A549 (cell line): ENCODE results near the gene CLECL1. TPM values are rescaled to one million over a fixed set of nuclear protein-coding genes. Genes with fewer than 3 reads are reported as not detected.

Experiments
- ATAC-seq, 2 experiments: fragments of 200-7000 bp in 1 of 2; fragments of >200 bp in 1 of 2; cut with Nextera tagmentation in 1 of 2; cut with Tn5 transposase in 1 of 2; 3 replicates each; pipeline versions ENCODE4 v1.8.0 to v1.9.1; 2018 to 2020; ENCODE audit warnings: mild to moderate bottlenecking in 1 of 2, moderate library complexity in 1 of 2
- CTCF ChIA-PET: fragments of 300-600 bp; sonication (Branson Sonifier 250); formaldehyde crosslinking; extraction: SDS; loops from one replicate; lab custom pipeline; 2021; ENCODE audit warnings: antibody characterized with exemption, inconsistent platforms; lab: Yijun Ruan, JAX
- POLR2A ChIA-PET: fragments of 350-600 bp; formaldehyde crosslinking; extraction: SDS; loops from one replicate; lab custom pipeline; 2021; ENCODE audit warnings: antibody characterized with exemption, inconsistent platforms; lab: Yijun Ruan, JAX
- DNase-seq, 2 experiments: peaks; one replicate each; pipeline versions ENCODE4 v3.0.0 to v3.0.0-alpha.2; 2011 to 2016; ENCODE audit warnings: low read depth in 1 of 2, low spot score in 1 of 2
- FAIRE-seq: peaks from 2 replicates; lab custom pipeline; 2011; peaks lifted over from hg19 to GRCh38; lab: Jason Lieb, UNC
- H3K27ac ChIP-seq, 2 experiments: fragments of >200 bp; sonication (Bioruptor Twin); formaldehyde crosslinking; 3 replicates each; pipeline ENCODE4 v1.5.1; 2016 to 2017
- H3K4me1 ChIP-seq: fragments of >200 bp; sonication (Bioruptor Twin); formaldehyde crosslinking; 3 replicates; pipeline ENCODE4 v1.6.1; 2016
- H3K4me2 ChIP-seq: fragments of >200 bp; sonication (Bioruptor Twin); formaldehyde crosslinking; 3 replicates; pipeline ENCODE4 v1.6.1; 2016
- H3K4me3 ChIP-seq: fragments of >200 bp; sonication (Bioruptor Twin); formaldehyde crosslinking; 3 replicates; pipeline ENCODE4 v1.5.1; 2016
- H3K9me3 ChIP-seq: fragments of >200 bp; sonication (Bioruptor Twin); formaldehyde crosslinking; 3 replicates; pipeline ENCODE4 v1.6.1; 2016
- BHLHE40 ChIP-seq: IDR thresholded peaks from 2 replicates; pipeline ENCODE4 v1.6.1; 2012; ENCODE audit warnings: low read depth, low read length, inconsistent platforms
- CBX2 ChIP-seq: fragments of 200-600 bp; sonication (generic); IDR thresholded peaks from 2 replicates; pipeline ENCODE4 v1.6.1; 2016; ENCODE audit warnings: low read depth, mild to moderate bottlenecking, borderline replicate concordance
- CEBPB ChIP-seq, 2 experiments: fragments of >200 bp in 1 of 2; sonication (Bioruptor Twin) in 1 of 2; formaldehyde crosslinking in 1 of 2; IDR thresholded peaks; 2 replicates each; pipeline ENCODE4 v1.6.1; 2012 to 2016
- EP300 ChIP-seq, 2 experiments: fragments of >200 bp; sonication (Bioruptor Twin); formaldehyde crosslinking; IDR thresholded peaks; 2 replicates in 1 of 2; 3 replicates in 1 of 2; pipeline ENCODE4 v1.6.1; 2016 to 2017
- HES2 ChIP-seq: fragments of >200 bp; sonication (Bioruptor Twin); formaldehyde crosslinking; IDR thresholded peaks from 2 replicates; pipeline ENCODE4 v1.6.1; 2016
- HEYL ChIP-seq: fragments of 250-450 bp; sonication (Bioruptor Pico); IDR thresholded peaks from 2 replicates; pipeline ENCODE4 v1.8.0; 2021; ENCODE audit warnings: mild to moderate bottlenecking, moderate library complexity
- HMGXB4 ChIP-seq: fragments of 250-450 bp; sonication (Bioruptor Pico); IDR thresholded peaks from 2 replicates; pipeline ENCODE4 v1.5.0; 2021; ENCODE audit warnings: mild to moderate bottlenecking, moderate library complexity, borderline replicate concordance
- MAFK ChIP-seq: fragments of 450-650 bp; IDR thresholded peaks from 2 replicates; pipeline ENCODE4 v1.6.1; 2014; ENCODE audit not compliant: partially characterized antibody
- MYC ChIP-seq: IDR thresholded peaks from 2 replicates; pipeline ENCODE4 v1.6.1; 2012; ENCODE audit warnings: mild to moderate bottlenecking, inconsistent platforms, low read length, improper control_type of control experiment, borderline replicate concordance
- NPAS2 ChIP-seq: fragments of 250-450 bp; sonication (Bioruptor Pico); IDR thresholded peaks from 2 replicates; pipeline ENCODE4 v1.8.0; 2022; ENCODE audit warnings: mild to moderate bottlenecking, moderate library complexity, borderline replicate concordance
- NR3C1 ChIP-seq: fragments of >200 bp; sonication (Bioruptor Twin); formaldehyde crosslinking; IDR thresholded peaks from 3 replicates; pipeline ENCODE4 v1.6.1; 2017
- RAD21 ChIP-seq, 2 experiments: fragments of >200 bp in 1 of 2; sonication (Bioruptor Twin) in 1 of 2; formaldehyde crosslinking in 1 of 2; IDR thresholded peaks in 1 of 2; conservative IDR thresholded peaks in 1 of 2; 2 replicates in 1 of 2; 3 replicates in 1 of 2; pipeline ENCODE4 v1.6.1; 2012 to 2018; ENCODE audit warnings: inconsistent platforms in 1 of 2
- RARB ChIP-seq: fragments of 250-450 bp; sonication (Bioruptor Pico); IDR thresholded peaks from 2 replicates; pipeline ENCODE4 v1.8.0; 2021; ENCODE audit warnings: mild to moderate bottlenecking, moderate library complexity
- RFX5 ChIP-seq: fragments of 450-650 bp; IDR thresholded peaks from 2 replicates; pipeline ENCODE4 v1.7.1; 2014; ENCODE audit warnings: antibody characterized with exemption, mild to moderate bottlenecking, moderate library complexity
- RNF2 ChIP-seq: fragments of 200-600 bp; sonication (generic); IDR thresholded peaks from 2 replicates; pipeline ENCODE4 v1.6.1; 2016; ENCODE audit warnings: low read depth, mild to moderate bottlenecking, antibody characterized with exemption, moderate library complexity, borderline replicate concordance
- SREBF2 ChIP-seq: fragments of 450-650 bp; IDR thresholded peaks from 2 replicates; pipeline ENCODE4 v1.6.1; 2014; ENCODE audit warnings: mild to moderate bottlenecking, moderate library complexity
- TFCP2L1 ChIP-seq: fragments of 250-450 bp; sonication (Bioruptor Pico); IDR thresholded peaks from 2 replicates; pipeline ENCODE4 v1.5.0; 2021; ENCODE audit warnings: mild to moderate bottlenecking
- ZSCAN20 ChIP-seq: fragments of 250-450 bp; sonication (Bioruptor Pico); IDR thresholded peaks from 2 replicates; pipeline ENCODE4 v1.8.0; 2022; ENCODE audit warnings: mild to moderate bottlenecking, moderate library complexity
- WGBS: methylation state at CpG from one replicate; pipeline ENCODE4 v1.1.6; 2017; ENCODE audit errors: missing lambda C conversion rate; 5-methylcytosine and 5-hydroxymethylcytosine counted together
- polyA plus RNA-seq, 4 experiments: library from polyadenylated mRNA; depleted of rRNA in 3 of 4; stranded (reverse); fragments of >200 nt; fragmentation: RNase III in 1 of 4; extraction: RNeasy Plus Mini Kit Qiagen cat#74134 plus additional on column Dnase treatment in 1 of 4; gene quantifications; 2 replicates in 3 of 4; 3 replicates in 1 of 4; pipeline ENCODE4 v1.2.3, GENCODE V29; 2011 to 2017
- TF ChIP-seq, protein P1 (sequence below): fragments of >200 bp; sonication (Bioruptor Twin); formaldehyde crosslinking; IDR thresholded peaks from 3 replicates; pipeline ENCODE4 v1.6.1; 2016
- TF ChIP-seq, protein P2 (sequence below): fragments of 250-450 bp; sonication (Bioruptor Pico); IDR thresholded peaks from 2 replicates; pipeline ENCODE4 v1.5.0; 2020; ENCODE audit warnings: low read depth, mild to moderate bottlenecking, moderate library complexity
- TF ChIP-seq, protein P3 (sequence below): fragments of 150-350 bp; IDR thresholded peaks from 2 replicates; pipeline ENCODE4 v1.6.1; 2014; ENCODE audit warnings: low read depth, mild to moderate bottlenecking, low read length
- TF ChIP-seq, protein P4 (sequence below): IDR thresholded peaks from 2 replicates; pipeline ENCODE4 v1.6.1; 2012

The CLECL1 gene
- polyA plus RNA-seq, 2 of the 4 experiments (the other 2 are of a cell fraction): not detected

- DNase-seq (no peak), ATAC-seq (no peak), FAIRE-seq (no peak)
- POLR2A ChIA-PET: no interaction called here
- TF ChIP-seq SREBF2 (no peak), ZSCAN20 (CRISPR knock-in tag) (no peak), TFCP2L1 (no peak), HMGXB4 (CRISPR knock-in tag) (no peak), MAFK (no peak), HES2 (no peak), NPAS2 (CRISPR knock-in tag) (no peak), HEYL (CRISPR knock-in tag) (no peak), CBX2 (no peak)
- TF ChIP-seq, protein P1, sequence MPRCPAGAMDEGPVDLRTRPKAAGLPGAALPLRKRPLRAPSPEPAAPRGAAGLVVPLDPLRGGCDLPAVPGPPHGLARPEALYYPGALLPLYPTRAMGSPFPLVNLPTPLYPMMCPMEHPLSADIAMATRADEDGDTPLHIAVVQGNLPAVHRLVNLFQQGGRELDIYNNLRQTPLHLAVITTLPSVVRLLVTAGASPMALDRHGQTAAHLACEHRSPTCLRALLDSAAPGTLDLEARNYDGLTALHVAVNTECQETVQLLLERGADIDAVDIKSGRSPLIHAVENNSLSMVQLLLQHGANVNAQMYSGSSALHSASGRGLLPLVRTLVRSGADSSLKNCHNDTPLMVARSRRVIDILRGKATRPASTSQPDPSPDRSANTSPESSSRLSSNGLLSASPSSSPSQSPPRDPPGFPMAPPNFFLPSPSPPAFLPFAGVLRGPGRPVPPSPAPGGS: no peak
- TF ChIP-seq, protein P2, sequence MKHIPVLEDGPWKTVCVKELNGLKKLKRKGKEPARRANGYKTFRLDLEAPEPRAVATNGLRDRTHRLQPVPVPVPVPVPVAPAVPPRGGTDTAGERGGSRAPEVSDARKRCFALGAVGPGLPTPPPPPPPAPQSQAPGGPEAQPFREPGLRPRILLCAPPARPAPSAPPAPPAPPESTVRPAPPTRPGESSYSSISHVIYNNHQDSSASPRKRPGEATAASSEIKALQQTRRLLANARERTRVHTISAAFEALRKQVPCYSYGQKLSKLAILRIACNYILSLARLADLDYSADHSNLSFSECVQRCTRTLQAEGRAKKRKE: no peak
- no peak overlapping the region for H3K4me2 ChIP-seq
- no peaks in the 10 kb centered on the region for H3K4me1 ChIP-seq
- no peaks in the 10 kb centered on the region for H3K9me3 ChIP-seq
- CTCF ChIA-PET: interaction anchor here (0.9 to 2.6 kb wide), 6 partner anchors 31 to 441 kb away, joined by 3 to 8 read pairs (median 4); no protein-coding TSS in a partner anchor
- H3K4me3 ChIP-seq: no peak overlapping the region
- no peak overlapping the region for H3K27ac ChIP-seq
- WGBS: 76% methylated on average over 1 of the region's 1 CpG
Measured at GRCh38 chr12:9711664-9712063, 21.2 kb downstream of the CLECL1 start.

- H3K4me2 ChIP-seq: no peak overlapping the region
- no peak overlapping the region for H3K4me3 ChIP-seq
- no peaks in the 10 kb centered on the region for H3K4me1 ChIP-seq
- 64% methylated on average over 3 of the region's 3 CpGs for WGBS
- H3K27ac ChIP-seq: no peak overlapping the region
- DNase-seq: no peak
- ChIA-PET CTCF (interaction anchor here (0.9 to 2.6 kb wide), 5 partner anchors 32 to 379 kb away, joined by 4 to 8 read pairs (median 4); no protein-coding TSS in a partner anchor), POLR2A (no interaction called here)
- no peak for FAIRE-seq
- no peak for ATAC-seq
- TF ChIP-seq RFX5 (no peak), RAD21 (conservative IDR thresholded peaks at IDR 0.05 in 1 of 2, IDR thresholded peaks at IDR 0.05 in 1 of 2) (no peak), CBX2 (no peak), EP300 (IDR thresholded peaks at IDR 0.05) (no peak), MYC (no peak), RARB (CRISPR knock-in tag) (no peak), CEBPB (IDR thresholded peaks at IDR 0.05) (no peak), NR3C1 (no peak), RNF2 (no peak), BHLHE40 (no peak)
- TF ChIP-seq, protein P3, sequence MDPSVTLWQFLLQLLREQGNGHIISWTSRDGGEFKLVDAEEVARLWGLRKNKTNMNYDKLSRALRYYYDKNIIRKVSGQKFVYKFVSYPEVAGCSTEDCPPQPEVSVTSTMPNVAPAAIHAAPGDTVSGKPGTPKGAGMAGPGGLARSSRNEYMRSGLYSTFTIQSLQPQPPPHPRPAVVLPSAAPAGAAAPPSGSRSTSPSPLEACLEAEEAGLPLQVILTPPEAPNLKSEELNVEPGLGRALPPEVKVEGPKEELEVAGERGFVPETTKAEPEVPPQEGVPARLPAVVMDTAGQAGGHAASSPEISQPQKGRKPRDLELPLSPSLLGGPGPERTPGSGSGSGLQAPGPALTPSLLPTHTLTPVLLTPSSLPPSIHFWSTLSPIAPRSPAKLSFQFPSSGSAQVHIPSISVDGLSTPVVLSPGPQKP: no peak
- TF ChIP-seq, protein P4, sequence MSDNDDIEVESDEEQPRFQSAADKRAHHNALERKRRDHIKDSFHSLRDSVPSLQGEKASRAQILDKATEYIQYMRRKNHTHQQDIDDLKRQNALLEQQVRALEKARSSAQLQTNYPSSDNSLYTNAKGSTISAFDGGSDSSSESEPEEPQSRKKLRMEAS: no peak
- TF ChIP-seq, protein P2: no peak
- no peaks in the 10 kb centered on the region for H3K9me3 ChIP-seq
Measured at GRCh38 chr12:9710584-9711375, 22.1 kb downstream of the CLECL1 start.
